H9 (cell line): ENCODE data around the gene TCF20. TPM values are rescaled to one million over a fixed set of nuclear protein-coding genes. Genes with fewer than 3 reads are reported as not detected.

Experiments
- DNase-seq: peaks from one replicate; pipeline ENCODE4 v3.0.0-alpha.2; 2017
- H2AFZ ChIP-seq: one replicate; pipeline ENCODE4 v1.6.1; 2013; ENCODE audit warnings: mild to moderate bottlenecking, low read length, control low read depth, moderate library complexity
- H2AK5ac ChIP-seq: 2 replicates; pipeline ENCODE4 v1.6.1; 2013; ENCODE audit warnings: low read length, control low read depth, mixed read lengths; ENCODE audit not compliant: insufficient read length
- H2BK120ac ChIP-seq: one replicate; pipeline ENCODE4 v1.6.1; 2013; ENCODE audit warnings: low read depth, mild to moderate bottlenecking, low read length, control low read depth, inconsistent platforms; ENCODE audit not compliant: poor library complexity, severe bottlenecking
- H2BK12ac ChIP-seq: 2 replicates; pipeline ENCODE4 v1.6.1; 2013; ENCODE audit warnings: low read length, control low read depth, mixed read lengths, low read depth; ENCODE audit not compliant: insufficient read length
- H2BK15ac ChIP-seq: 2 replicates; pipeline ENCODE4 v1.6.1; 2013; ENCODE audit warnings: low read depth, low read length, control low read depth
- H2BK20ac ChIP-seq: one replicate; pipeline ENCODE4 v1.6.1; 2013; ENCODE audit warnings: low read depth, mild to moderate bottlenecking, low read length, control low read depth, inconsistent platforms; ENCODE audit not compliant: poor library complexity, severe bottlenecking
- H2BK5ac ChIP-seq: 2 replicates; pipeline ENCODE4 v1.6.1; 2013; ENCODE audit warnings: low read length, control low read depth, mixed read lengths; ENCODE audit not compliant: insufficient read length
- H3K14ac ChIP-seq: 2 replicates; pipeline ENCODE4 v1.6.1; 2013; ENCODE audit warnings: low read length, control low read depth; ENCODE audit not compliant: insufficient read depth
- H3K18ac ChIP-seq: 2 replicates; pipeline ENCODE4 v1.6.1; 2013; ENCODE audit warnings: low read depth, mild to moderate bottlenecking, mixed read lengths, low read length, control low read depth; ENCODE audit not compliant: insufficient read length
- H3K23ac ChIP-seq: 2 replicates; pipeline ENCODE4 v1.6.1; 2013; ENCODE audit warnings: low read length, control low read depth, mixed read lengths, low read depth; ENCODE audit not compliant: insufficient read length
- H3K23me2 ChIP-seq: 2 replicates; pipeline ENCODE4 v1.6.1; 2013; ENCODE audit warnings: low read depth, mild to moderate bottlenecking, mixed read lengths, low read length, control low read depth; ENCODE audit not compliant: insufficient read length, poor library complexity, severe bottlenecking
- H3K27ac ChIP-seq: 2 replicates; pipeline ENCODE4 v1.5.1; 2013; ENCODE audit warnings: low read length, control low read depth, mixed read lengths, low read depth; ENCODE audit not compliant: insufficient read length
- H3K27me3 ChIP-seq: 2 replicates; pipeline ENCODE4 v1.6.1; 2013; ENCODE audit warnings: low read length, control low read depth, inconsistent platforms; ENCODE audit not compliant: insufficient read depth
- H3K4ac ChIP-seq: 2 replicates; pipeline ENCODE4 v1.6.1; 2013; ENCODE audit warnings: low read depth, mild to moderate bottlenecking, control low read depth, inconsistent platforms, low read length, moderate library complexity
- H3K4me1 ChIP-seq: 2 replicates; pipeline ENCODE4 v1.6.1; 2013; ENCODE audit warnings: low read length, control low read depth, inconsistent platforms; ENCODE audit not compliant: insufficient read depth
- H3K4me2 ChIP-seq: 2 replicates; pipeline ENCODE4 v1.6.1; 2013; ENCODE audit warnings: low read length, control low read depth, mixed read lengths; ENCODE audit not compliant: insufficient read length, insufficient read depth
- H3K56ac ChIP-seq: 2 replicates; pipeline ENCODE4 v1.6.1; 2013; ENCODE audit warnings: low read depth, mild to moderate bottlenecking, mixed read lengths, low read length, control low read depth; ENCODE audit not compliant: insufficient read length
- H3K79me1 ChIP-seq: 2 replicates; pipeline ENCODE4 v1.6.1; 2013; ENCODE audit warnings: low read depth, mild to moderate bottlenecking, moderate library complexity, low read length, control low read depth, inconsistent platforms; ENCODE audit not compliant: insufficient read depth, poor library complexity, severe bottlenecking
- H3K79me2 ChIP-seq: 2 replicates; pipeline ENCODE4 v1.6.1; 2013; ENCODE audit warnings: low read length, control low read depth, inconsistent platforms; ENCODE audit not compliant: insufficient read depth
- H3K9ac ChIP-seq: 2 replicates; pipeline ENCODE4 v1.6.1; 2013; ENCODE audit warnings: low read length, control low read depth, mixed read lengths; ENCODE audit not compliant: insufficient read length; ENCODE audit errors: extremely low read depth
- H3K9me3 ChIP-seq: one replicate; pipeline ENCODE4 v1.6.1; 2013; ENCODE audit warnings: low read depth, low read length, inconsistent platforms; ENCODE audit not compliant: control insufficient read depth
- H3T11ph ChIP-seq: one replicate; pipeline ENCODE4 v1.6.1; 2013; ENCODE audit warnings: mild to moderate bottlenecking, low read length, control low read depth, inconsistent platforms
- H4K20me1 ChIP-seq: one replicate; pipeline ENCODE4 v1.6.1; 2013; ENCODE audit not compliant: control insufficient read depth, insufficient read length, insufficient read depth
- H4K5ac ChIP-seq: 2 replicates; pipeline ENCODE4 v1.6.1; 2013; ENCODE audit warnings: low read depth, mild to moderate bottlenecking, mixed read lengths, low read length, control low read depth; ENCODE audit not compliant: insufficient read length
- H4K8ac ChIP-seq: replicated peaks from 2 replicates; pipeline ENCODE4 v1.6.1; 2013; ENCODE audit warnings: low read length, control low read depth, mixed read lengths, low read depth; ENCODE audit not compliant: insufficient read length
- H4K91ac ChIP-seq: 2 replicates; pipeline ENCODE4 v1.6.1; 2013; ENCODE audit warnings: low read depth, mild to moderate bottlenecking, moderate library complexity, mixed read lengths, low read length, control low read depth; ENCODE audit not compliant: insufficient read length
- H3K27ac Mint-ChIP-seq, 3 experiments: 2 replicates in 2 of 3; 3 replicates in 1 of 3; pipeline ENCODE4 v1.8.0; 2020 to 2021; ENCODE audit warnings: mixed read lengths in 3 of 3, mild to moderate bottlenecking in 1 of 3, moderate library complexity in 1 of 3
- H3K27me3 Mint-ChIP-seq: 2 replicates; pipeline ENCODE4 v1.8.0; 2021; ENCODE audit warnings: low read depth, mild to moderate bottlenecking, moderate library complexity, mixed read lengths
- H3K36me3 Mint-ChIP-seq, 3 experiments: 2 replicates in 2 of 3; 3 replicates in 1 of 3; pipeline ENCODE4 v1.8.0; 2020 to 2021; ENCODE audit warnings: low read depth in 3 of 3, mixed read lengths in 3 of 3; ENCODE audit not compliant: insufficient read depth in 1 of 3
- H3K4me1 Mint-ChIP-seq, 2 experiments: 2 replicates each; pipeline ENCODE4 v1.8.0; 2020; ENCODE audit warnings: mixed read lengths in 2 of 2
- H3K4me3 Mint-ChIP-seq, 2 experiments: 2 replicates in 1 of 2; 3 replicates in 1 of 2; pipeline ENCODE4 v1.8.0; 2020 to 2021; ENCODE audit warnings: mild to moderate bottlenecking in 2 of 2, mixed read lengths in 2 of 2, moderate library complexity in 1 of 2
- H3K9me3 Mint-ChIP-seq, 2 experiments: 2 replicates in 1 of 2; 3 replicates in 1 of 2; pipeline ENCODE4 v1.8.0; 2020; ENCODE audit warnings: mild to moderate bottlenecking in 2 of 2, mixed read lengths in 2 of 2, moderate library complexity in 1 of 2
- WGBS: extraction: QIAGEN DNeasy Blood & Tissue Kit; methylation state at CpG from one replicate; pipeline ENCODE4 v1.1.7; 2013; ENCODE audit warnings: missing lambda C conversion rate, low lambda C conversion rate, mixed read lengths; ENCODE audit not compliant: insufficient read length; ENCODE audit errors: extremely low coverage; 5-methylcytosine and 5-hydroxymethylcytosine counted together
- total RNA-seq: library from RNA; stranded (reverse); gene quantifications from 2 replicates; pipeline ENCODE4 v1.2.1, GENCODE V29; 2021
- TF ChIP-seq, protein P1 (sequence below): fragments of 200-600 bp; sonication (generic); conservative IDR thresholded peaks from 3 replicates; pipeline ENCODE4 v1.8.0; 2021; ENCODE audit warnings: antibody characterized with exemption, mild to moderate bottlenecking

The TCF20 gene
- total RNA-seq, 1 experiment from 2014 or later, result 75.6 TPM

DNA sequence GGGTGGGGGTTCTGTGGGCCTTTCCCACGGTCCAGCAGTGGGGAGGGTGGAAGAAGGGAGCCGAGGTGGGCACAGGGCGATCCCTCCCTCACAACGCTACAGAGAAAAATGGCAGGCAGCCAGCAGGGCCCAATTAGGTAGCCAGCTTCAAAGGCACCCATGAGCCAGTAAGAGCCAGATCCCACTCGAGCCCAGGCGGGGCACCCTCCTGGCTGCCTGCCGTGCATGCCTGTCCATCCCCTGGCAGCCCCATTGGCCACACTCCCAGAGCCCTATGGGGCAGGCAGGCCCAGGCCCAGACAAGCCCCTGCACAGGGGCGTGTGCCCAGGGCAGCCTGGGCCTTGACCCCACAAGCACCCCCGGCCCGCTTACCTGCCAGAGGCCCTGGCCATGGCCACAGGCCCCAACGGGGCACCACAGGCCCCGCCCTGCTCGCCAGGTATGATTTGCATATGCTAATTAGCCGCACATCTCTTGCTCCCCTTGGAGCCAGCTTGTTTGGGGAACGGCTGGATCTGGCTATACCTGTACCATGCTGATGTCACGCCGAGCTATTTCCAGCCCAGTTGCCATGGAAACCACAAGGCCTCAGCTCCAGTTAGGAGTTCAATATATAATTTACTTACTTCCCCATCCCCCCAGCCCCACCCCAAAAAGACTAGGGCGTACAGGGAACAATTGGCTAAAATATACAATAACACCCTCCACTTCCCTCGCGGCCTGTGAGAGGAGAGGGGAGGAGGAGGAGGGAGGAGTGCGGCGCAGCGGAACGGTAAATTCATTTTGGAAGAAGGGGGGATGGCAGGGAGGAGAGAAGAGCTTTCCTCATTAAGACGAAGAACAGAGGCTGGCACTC is 47.5 kb upstream of the TCF20 start:
- Mint-ChIP-seq H3K4me3 (no peak overlapping the region), H3K36me3 (peaks cover 0 to 4% (median 0%) of the 10 kb centered on the region in 3 experiments; a peak in 4 of 7 replicates), H3K27ac (0 out of 7 replicates have a peak overlapping the region, but pooled peaks of 1 of the 3 experiments have one; percentile 8), H3K27me3 (peaks cover 10% of the 10 kb centered on the region), H3K9me3 (no peaks in the 10 kb centered on the region), H3K4me1 (peaks cover 45 to 60% of the 10 kb centered on the region in 2 experiments)
- Histone ChIP-seq H3K79me1 (no peaks in the 10 kb centered on the region), H3K4me1 (peaks cover 6% of the 10 kb centered on the region; the same call in 1 of the 2 replicates), H4K8ac (no peak overlapping the region), H2BK5ac (no peak overlapping the region), H2AFZ (no peak overlapping the region), H2BK15ac (no peak overlapping the region), H3K27ac (no peak overlapping the region), H3K9ac (no peak overlapping the region), H4K91ac (no peak overlapping the region), H2BK12ac (no peak overlapping the region), H4K5ac (no peak overlapping the region), H3K14ac (no peak overlapping the region), H3T11ph (no peak overlapping the region), H3K27me3 (no peaks in the 10 kb centered on the region), H3K9me3 (no peaks in the 10 kb centered on the region), H3K79me2 (no peaks in the 10 kb centered on the region), H4K20me1 (peaks cover 5% of the 10 kb centered on the region), H3K4ac (no peak overlapping the region), H2BK120ac (no peak overlapping the region), H2BK20ac (no peak overlapping the region), H3K18ac (no peak overlapping the region), H3K23ac (no peak overlapping the region), H3K4me2 (no peak overlapping the region), H3K23me2 (peaks cover 3% of the 10 kb centered on the region), H3K56ac (no peak overlapping the region), H2AK5ac (no peak overlapping the region)
- TF ChIP-seq, protein P1, sequence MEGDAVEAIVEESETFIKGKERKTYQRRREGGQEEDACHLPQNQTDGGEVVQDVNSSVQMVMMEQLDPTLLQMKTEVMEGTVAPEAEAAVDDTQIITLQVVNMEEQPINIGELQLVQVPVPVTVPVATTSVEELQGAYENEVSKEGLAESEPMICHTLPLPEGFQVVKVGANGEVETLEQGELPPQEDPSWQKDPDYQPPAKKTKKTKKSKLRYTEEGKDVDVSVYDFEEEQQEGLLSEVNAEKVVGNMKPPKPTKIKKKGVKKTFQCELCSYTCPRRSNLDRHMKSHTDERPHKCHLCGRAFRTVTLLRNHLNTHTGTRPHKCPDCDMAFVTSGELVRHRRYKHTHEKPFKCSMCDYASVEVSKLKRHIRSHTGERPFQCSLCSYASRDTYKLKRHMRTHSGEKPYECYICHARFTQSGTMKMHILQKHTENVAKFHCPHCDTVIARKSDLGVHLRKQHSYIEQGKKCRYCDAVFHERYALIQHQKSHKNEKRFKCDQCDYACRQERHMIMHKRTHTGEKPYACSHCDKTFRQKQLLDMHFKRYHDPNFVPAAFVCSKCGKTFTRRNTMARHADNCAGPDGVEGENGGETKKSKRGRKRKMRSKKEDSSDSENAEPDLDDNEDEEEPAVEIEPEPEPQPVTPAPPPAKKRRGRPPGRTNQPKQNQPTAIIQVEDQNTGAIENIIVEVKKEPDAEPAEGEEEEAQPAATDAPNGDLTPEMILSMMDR, result no peak
- no peak for DNase-seq
- no CpG with 5 or more reads among the region's 25 CpGs for WGBS
